Muscle of back (tissue), 11 donors: ENCODE results near the gene SPTLC1. TPM values are rescaled to one million over a fixed set of nuclear protein-coding genes. Genes with fewer than 3 reads are reported as not detected.
A peak's percentile ranks its signal among the peaks of the same experiment; 100 is the strongest.

Experiments used
- DNase-seq, 3 donors: peaks; one replicate each; pipeline versions ENCODE4 v3.0.0 to v3.0.0-alpha.2; 2013
- polyA plus RNA-seq, 10 donors: library from polyadenylated mRNA; unstranded; fragments of 120-200 nt; gene quantifications; one replicate each; pipeline ENCODE4 v1.2.1, GENCODE V29; 2013; ENCODE audit not compliant: insufficient read length in 10 of 10

Gene SPTLC1
- polyA plus RNA-seq, 10 donors = 41.2 to 58.0 (median 48.1) TPM

DNA sequence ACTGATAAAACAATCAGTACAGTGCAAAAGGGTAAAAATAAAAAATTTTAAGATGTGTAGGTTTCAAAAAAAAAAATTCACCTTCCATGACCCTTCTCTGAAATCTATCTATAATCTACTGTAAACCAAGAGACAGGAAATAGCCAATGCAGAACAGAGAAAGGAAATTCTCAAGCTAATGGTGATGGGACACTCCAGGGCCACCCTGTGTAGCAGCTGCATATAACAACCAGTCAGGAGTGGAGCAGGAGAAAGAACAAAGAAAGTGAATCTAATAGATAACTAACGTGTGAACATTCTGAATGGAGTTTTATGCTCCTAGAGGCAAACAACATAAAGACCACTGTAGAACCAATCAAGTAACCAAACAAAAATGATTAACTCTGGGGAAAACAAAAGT, 16.6 kb downstream of the SPTLC1 start:
- no peak for DNase-seq

- peak; percentile 22 to 52 (median 26) for DNase-seq
These were observed 17.2 kb downstream of the SPTLC1 start for GRCh38 chr9:92097997-92098482.

DNA sequence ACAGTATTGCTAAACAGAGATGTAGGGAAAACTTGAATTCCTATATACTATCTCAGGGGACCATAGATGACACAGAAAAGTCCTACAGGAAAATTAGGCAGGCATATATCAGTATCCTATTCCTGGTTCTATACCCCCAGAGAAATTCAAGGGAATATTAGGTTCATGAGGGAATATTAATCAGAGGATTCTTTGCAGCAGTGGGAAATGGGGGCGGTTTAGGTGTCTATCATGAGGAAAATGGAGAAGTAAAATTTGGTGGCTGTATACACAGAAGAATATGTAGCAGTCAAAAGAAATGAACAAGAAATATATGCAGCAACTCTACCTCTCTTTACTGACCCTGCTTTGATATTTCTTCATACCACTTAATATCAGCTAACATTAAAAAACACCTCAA, 20.0 kb downstream of the SPTLC1 start:
- no peak for DNase-seq

- no peak for DNase-seq
These were observed 20.6 kb downstream of the SPTLC1 start for GRCh38 chr9:92094655-92095054.

- no peak for DNase-seq
These were observed 37.3 kb downstream of the SPTLC1 start for GRCh38 chr9:92077888-92078287.

GRCh38 chr9:92071634-92072033, 43.6 kb downstream of the SPTLC1 start:
- DNase-seq = no peak

DNA sequence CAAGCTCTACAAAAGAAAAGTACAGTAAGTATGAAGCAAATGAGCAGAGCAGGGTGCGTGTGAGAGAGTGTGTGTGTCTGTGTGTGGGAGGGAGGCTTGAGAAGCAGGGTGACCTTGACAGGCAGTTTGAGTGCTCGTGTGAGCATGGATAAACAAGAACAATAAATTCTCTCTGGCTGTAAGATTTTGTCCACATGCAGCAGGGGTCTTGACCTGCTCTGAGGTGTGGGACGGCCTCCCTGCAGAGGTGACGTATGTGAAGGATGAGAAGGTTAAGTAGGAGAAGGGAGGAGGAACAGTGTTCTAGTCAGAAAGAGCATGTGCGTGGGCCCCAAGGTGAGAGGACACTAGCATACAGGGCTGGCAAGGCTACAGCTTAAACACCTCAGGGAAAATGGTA, 49.0 kb downstream of the SPTLC1 start:
- no peak for DNase-seq

- no peak for DNase-seq
These were observed 50.5 kb downstream of the SPTLC1 start for GRCh38 chr9:92064711-92065110.

DNA sequence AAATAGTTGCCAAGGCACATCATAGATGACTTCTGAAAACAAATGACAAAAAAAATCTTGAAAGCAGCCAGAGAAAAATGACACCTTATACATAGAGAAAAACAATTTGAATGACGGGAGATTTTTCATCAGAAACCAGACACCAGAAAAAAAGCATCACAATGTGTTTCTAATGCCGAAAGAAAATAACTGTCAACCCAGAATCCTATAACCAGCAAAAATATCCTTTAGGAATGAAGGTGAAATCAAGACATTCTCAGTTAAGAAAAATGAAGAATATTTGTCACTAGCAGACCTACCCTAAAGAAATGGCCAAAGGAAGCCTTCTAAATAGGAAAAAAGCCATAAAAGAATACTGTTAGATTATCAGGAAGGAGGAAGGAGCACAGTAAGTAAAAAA, 54.0 kb downstream of the SPTLC1 start:
- no peak for DNase-seq

DNA sequence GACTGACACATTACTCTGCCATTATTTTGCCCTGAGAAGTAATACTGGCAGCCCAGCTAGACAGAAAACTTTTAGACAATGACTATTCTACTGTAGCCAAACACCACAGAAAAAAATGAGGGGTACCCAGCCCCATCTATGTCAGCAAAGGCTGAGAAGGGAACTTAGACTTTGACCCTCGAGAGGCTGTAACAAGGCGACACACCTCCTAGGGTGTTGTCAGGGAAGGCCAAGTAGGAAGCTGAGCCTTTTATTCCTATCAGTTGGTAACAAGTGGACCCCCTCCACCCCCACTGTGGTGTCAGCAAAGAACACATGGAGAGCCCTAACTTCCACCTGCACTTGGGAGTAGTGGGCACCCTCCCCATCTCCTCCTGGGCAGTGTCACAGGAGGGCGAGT, 55.6 kb downstream of the SPTLC1 start:
- DNase-seq = no peak

DNA sequence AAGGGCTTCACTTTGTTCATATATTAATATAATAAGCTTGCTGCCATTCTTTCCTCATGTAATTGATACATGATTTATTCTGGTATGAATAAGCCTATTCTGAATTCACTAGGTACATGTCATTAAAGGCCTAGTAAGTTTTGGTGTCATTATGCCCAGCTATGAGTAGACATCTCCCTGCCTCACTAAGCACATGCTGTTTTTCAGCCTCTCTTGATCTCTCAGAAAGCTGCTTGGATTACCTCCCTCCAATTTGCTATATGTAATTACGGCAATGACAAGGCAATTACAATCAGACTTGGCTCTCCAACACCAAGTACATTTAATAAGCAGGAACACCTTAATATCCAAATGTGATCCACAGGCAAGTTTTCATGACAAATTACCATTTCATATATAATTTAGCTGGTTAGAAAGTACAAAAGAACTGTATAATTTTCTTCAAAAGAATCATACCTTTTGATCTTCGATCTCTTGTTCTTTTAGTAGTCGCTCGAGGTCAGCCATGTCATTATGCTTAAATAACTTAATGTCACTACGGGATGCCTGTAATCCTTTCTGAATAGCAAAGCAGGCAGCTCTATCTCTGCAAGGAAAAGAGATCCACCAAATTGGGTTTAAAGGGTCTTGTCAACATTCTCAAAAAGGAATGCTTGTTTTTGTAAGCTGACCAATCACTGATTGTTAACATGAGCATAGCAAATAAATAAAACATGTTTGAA, 56.3 kb downstream of the SPTLC1 start:
- no peak for DNase-seq

DNA sequence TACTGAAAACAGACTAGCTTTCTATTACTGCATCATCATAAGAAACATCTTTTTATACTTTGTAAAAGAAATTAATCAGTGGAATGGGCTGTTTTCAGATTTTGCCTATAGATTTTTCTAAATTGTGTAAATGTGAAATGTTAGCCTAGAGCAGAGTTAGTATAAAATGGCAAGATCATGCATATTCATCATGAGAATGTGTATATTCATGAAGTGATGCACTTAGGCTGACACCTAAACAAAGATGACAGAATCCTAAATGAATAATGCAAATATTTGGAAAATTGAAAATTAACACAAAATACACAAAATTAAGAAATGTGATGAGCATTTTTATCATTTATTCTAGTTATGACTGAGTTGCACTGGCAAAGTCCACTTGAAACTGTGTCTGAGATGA, 57.2 kb downstream of the SPTLC1 start:
- no peak for DNase-seq

GRCh38 chr9:92057226-92057625, 58.0 kb downstream of the SPTLC1 start:
- DNase-seq = no peak

GRCh38 chr9:92055624-92056023, 59.6 kb downstream of the SPTLC1 start:
- no peak for DNase-seq

- DNase-seq = no peak
These were observed 66.1 kb downstream of the SPTLC1 start for GRCh38 chr9:92048924-92049625.

DNA sequence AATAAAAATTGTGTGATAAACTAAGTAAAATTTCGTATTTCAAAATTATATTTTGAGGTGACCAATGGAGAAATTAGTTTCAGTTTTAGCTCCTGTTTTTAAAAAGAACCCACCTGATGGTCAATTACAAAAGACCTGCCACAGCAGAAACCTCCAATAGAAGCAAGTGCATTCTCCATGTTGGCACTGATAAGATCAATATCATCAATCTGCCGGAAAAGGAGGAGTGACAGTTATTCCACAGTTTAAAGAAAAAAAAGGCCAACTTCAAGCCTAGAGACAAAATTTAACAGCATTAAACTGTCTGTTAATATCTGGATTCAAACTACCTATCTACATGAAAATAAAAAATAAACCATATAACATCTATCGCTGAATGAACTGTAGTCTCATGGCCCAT, 67.7 kb downstream of the SPTLC1 start:
- DNase-seq = no peak

- DNase-seq = no peak
These were observed 68.5 kb downstream of the SPTLC1 start for GRCh38 chr9:92046676-92047075.

GRCh38 chr9:92044936-92045335, 70.3 kb downstream of the SPTLC1 start:
- no peak for DNase-seq

- DNase-seq = no peak
These were observed 72.2 kb downstream of the SPTLC1 start for GRCh38 chr9:92043002-92043401.

DNA sequence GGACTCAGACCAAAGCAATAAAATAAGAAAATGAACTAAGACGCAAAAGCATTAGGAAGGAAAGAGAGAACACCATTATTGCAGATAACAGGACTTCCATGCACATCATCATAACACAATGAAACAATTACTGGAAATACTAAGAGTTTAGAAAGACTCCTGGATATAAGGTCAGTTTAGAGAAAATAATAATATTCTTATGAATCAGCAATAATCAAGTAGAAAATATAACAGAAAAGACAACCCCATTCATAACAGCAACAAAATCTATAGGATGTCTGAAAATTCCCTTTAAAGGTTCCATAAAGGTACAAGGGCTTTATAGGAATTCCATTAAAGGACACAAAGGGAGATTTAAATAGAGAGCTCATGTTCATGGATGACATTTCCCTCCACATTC, 73.0 kb downstream of the SPTLC1 start:
- no peak for DNase-seq

- peak in 1 of 3 donors; percentile 23 for DNase-seq
These were observed 78.5 kb downstream of the SPTLC1 start for GRCh38 chr9:92036756-92037155.

DNA sequence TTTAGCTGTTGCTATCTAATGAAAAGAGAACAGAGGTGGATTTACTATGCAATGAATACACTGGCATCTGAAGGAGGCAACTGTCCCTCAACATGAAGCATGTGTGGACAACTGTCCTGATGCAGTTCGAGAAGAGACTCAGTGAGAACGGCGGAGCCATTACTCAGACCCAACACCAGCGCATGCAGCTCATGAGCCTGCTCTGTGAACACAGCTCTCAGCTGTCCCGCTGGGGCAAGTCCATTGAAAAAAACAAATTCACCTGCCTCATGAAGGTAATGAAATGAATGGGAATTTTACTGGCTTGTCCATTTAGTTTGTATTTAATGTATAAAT, 78.8 kb downstream of the SPTLC1 start:
- DNase-seq = no peak

- DNase-seq = peak; percentile 73 to 93 (median 82)
These were observed 79.4 kb downstream of the SPTLC1 start for GRCh38 chr9:92035687-92036410.
